Measurements from ENCODE around the gene ARHGAP29.

Gene ARHGAP29

DNA sequence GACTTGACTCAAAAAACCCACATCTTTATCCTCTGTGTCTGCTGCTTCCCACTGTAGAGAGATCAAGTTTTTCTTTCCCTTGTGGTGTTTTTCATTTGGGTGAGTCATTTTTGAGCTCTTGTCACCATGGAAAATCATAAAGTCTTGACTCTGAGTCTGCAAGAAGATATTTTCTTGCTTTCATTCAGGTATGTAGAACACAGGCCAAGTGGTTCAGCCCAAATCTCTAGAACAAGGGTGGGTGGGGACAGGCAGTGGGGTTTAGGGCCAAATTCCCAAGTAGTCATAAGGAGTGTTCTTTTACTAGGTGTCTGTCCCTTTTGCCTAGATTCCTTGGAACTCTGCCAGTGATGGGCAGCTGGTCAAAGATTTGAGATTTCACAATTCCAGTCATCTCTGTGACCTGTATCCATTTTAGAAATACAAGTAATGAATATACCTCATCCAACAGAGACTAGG, 21.5 kb upstream of the ARHGAP29 start:
- TF ChIP-seq, protein P1, sequence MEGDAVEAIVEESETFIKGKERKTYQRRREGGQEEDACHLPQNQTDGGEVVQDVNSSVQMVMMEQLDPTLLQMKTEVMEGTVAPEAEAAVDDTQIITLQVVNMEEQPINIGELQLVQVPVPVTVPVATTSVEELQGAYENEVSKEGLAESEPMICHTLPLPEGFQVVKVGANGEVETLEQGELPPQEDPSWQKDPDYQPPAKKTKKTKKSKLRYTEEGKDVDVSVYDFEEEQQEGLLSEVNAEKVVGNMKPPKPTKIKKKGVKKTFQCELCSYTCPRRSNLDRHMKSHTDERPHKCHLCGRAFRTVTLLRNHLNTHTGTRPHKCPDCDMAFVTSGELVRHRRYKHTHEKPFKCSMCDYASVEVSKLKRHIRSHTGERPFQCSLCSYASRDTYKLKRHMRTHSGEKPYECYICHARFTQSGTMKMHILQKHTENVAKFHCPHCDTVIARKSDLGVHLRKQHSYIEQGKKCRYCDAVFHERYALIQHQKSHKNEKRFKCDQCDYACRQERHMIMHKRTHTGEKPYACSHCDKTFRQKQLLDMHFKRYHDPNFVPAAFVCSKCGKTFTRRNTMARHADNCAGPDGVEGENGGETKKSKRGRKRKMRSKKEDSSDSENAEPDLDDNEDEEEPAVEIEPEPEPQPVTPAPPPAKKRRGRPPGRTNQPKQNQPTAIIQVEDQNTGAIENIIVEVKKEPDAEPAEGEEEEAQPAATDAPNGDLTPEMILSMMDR (IDR thresholded peaks at IDR 0.05; ENCODE audit: insufficient read depth, low read length, missing control alignments), result no peak
- DNase-seq (ENCODE audit: low read depth, low spot score), result peak; percentile 61
- ChIA-PET CTCF (interaction anchor here (1.1 kb wide), 1 partner anchor 199 kb away, joined by 3 read pairs; no protein-coding TSS in a partner anchor), POLR2A (interaction anchor here (0.6 to 1.0 kb wide), 3 partner anchors 11 to 913 kb away, joined by 3 read pairs; partner anchors contain the start of gene DR1)
- H3K4me3 ChIP-seq (ENCODE audit: low read depth, low read length), result no peak overlapping the region

DNA sequence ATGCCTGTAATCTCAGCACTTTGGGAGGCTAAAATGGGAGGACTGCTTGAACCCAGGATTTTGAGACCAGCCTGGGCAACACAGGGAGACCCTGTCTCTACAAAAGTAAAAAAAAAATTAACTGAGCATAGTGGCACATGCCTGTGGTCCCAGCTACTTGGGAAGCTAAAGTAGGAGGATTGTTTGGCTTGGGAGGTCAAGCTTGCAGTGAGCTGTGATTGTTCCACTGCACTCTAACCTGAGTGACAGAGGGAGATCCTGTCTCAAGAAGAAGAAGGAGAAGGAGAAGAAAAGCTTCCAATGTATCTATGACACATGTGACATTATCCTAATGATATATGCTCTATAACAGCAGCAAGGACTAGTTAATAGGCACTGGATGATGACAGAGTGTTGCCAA, 20.1 kb upstream of the ARHGAP29 start:
- ChIA-PET CTCF (interaction anchor here (1.0 to 1.3 kb wide), 3 partner anchors 9 to 200 kb away, joined by 3 to 5 read pairs (median 3); no protein-coding TSS in a partner anchor), POLR2A (no interaction called here)
- H3K4me3 ChIP-seq (ENCODE audit: low read depth, low read length), result no peak overlapping the region
- TF ChIP-seq, protein P1 (IDR thresholded peaks at IDR 0.05; ENCODE audit: insufficient read depth, low read length, missing control alignments), result no peak
- no peak for DNase-seq (ENCODE audit: low read depth, low spot score)

DNA sequence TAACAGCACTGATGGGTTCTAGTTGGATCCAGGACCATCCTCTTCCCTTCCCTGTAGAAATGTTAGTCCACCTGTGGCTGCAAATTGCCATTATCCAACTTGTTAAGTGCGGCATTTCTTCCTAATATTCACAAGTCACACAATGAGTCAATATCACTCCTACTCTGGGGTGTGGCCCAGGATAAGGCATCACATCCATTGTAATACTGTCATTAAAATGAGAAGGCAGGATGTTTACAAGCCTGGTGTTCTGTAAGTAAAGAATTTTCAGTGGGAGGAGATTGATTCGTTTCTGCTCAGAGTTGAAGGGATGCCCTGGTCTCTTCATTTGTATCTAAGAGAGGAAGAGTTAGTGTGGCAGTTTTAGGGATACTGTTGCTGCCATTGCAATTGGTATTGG, 18.1 kb upstream of the ARHGAP29 start:
- TF ChIP-seq, protein P1 (IDR thresholded peaks at IDR 0.05; ENCODE audit: insufficient read depth, low read length, missing control alignments), result no peak
- ChIA-PET POLR2A (no interaction called here), CTCF (interaction anchor here (0.9 kb wide), 1 partner anchor 16 kb away, joined by 3 read pairs; no protein-coding TSS in a partner anchor)
- H3K4me3 ChIP-seq (ENCODE audit: low read depth, low read length), result no peak overlapping the region
- DNase-seq (ENCODE audit: low read depth, low spot score), result no peak

DNA sequence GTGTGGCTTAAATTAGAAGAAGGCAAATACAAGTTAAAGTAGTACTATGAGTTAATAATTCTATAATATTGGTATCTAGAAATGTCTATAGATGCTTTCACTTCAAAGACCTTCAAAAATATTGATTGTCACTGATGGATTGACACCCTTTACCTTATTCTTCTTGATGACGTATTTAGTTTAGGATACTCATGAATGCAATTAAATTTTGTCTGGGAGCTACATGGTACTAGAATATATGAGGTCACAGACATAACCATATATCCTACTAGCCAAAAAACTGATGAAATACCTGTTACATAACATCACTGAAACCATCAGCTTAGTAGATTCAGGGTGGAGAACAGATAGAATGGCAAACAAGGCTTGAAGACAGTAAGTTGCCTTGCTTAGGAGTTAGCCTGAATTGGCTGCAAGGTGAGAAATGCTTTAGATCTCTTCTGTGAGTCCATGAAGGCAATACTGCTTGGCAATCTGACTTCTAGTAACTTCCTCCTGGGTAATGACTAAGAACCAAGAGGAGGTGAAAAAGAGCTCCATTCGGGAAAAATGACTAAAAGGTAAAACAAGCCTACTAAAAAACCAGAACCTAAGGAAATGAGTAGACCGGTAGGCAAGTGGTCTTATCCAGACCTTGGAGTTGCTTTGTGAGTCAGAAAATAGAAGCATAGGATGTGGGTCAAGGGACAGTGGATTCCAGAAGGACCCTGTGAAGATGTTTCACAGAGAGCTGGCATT, 16.9 kb upstream of the ARHGAP29 start:
- no peak overlapping the region for H3K4me3 ChIP-seq (ENCODE audit: low read depth, low read length)
- TF ChIP-seq, protein P1 (IDR thresholded peaks at IDR 0.05; ENCODE audit: insufficient read depth, low read length, missing control alignments), result no peak
- POLR2A ChIA-PET, result no interaction called here
- no peak for DNase-seq (ENCODE audit: low read depth, low spot score)
- CTCF ChIA-PET, result interaction anchor here (0.7 to 1.2 kb wide), 6 partner anchors 17 to 214 kb away, joined by 3 to 5 read pairs (median 4); partner anchors contain the start of gene ARHGAP29

DNA sequence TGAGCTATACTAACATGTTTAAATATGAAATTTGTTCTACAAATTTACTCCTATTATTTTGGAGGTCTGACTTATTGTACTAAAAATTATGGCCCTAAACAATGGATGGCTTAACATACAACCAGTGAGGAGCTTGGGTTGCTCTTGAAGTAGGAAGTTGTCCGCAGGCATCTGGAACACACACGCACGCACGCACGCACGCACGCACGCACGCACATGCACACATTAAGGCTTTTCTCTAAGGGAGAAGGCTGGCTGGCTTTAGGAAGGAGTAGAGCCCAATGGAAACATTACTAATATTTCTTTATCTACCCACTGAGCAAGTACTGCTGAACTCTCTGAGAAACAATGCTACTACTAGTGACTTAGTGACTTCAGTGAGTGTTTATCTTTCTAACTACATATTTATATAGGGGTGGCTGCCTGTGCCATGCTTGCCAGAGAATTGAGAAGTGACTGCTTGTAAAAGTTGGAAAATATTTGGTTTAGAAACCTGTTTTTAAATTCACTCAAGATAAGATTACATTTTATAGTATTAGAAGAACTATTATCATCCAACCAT, 16.2 kb upstream of the ARHGAP29 start:
- ChIA-PET POLR2A (no interaction called here), CTCF (interaction anchor here (0.7 to 1.2 kb wide), 3 partner anchors 76 to 208 kb away, joined by 3 to 5 read pairs (median 4); no protein-coding TSS in a partner anchor)
- DNase-seq (ENCODE audit: low read depth, low spot score), result no peak
- TF ChIP-seq, protein P1 (IDR thresholded peaks at IDR 0.05; ENCODE audit: insufficient read depth, low read length, missing control alignments), result no peak
- no peak overlapping the region for H3K4me3 ChIP-seq (ENCODE audit: low read depth, low read length)

DNA sequence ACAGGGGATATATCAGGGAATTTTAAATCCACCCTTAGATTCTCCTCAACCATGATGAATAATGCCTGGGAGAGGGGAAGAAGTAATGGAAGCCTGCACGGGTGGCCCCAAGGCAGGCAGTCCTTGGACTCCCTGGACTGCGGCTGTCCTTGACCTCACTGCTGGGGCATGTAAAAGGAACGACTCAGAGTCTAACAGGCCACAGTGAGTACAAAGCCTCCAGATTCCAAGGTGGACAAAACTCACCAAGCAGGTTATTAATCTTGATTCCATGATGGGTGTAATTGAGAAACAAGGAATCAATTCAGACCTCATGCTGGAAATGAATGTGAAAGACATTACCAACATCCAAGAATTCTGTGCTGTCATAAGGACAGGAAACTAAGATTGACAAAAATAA, 13.0 kb upstream of the ARHGAP29 start:
- ChIA-PET POLR2A (no interaction called here), CTCF (no interaction called here)
- DNase-seq (ENCODE audit: low read depth, low spot score), result no peak
- H3K4me3 ChIP-seq (ENCODE audit: low read depth, low read length), result no peak overlapping the region
- TF ChIP-seq, protein P1 (IDR thresholded peaks at IDR 0.05; ENCODE audit: insufficient read depth, low read length, missing control alignments), result no peak

Data from AG04449 (cell line).